ENCODE results near the gene DIP2C.

DNA sequence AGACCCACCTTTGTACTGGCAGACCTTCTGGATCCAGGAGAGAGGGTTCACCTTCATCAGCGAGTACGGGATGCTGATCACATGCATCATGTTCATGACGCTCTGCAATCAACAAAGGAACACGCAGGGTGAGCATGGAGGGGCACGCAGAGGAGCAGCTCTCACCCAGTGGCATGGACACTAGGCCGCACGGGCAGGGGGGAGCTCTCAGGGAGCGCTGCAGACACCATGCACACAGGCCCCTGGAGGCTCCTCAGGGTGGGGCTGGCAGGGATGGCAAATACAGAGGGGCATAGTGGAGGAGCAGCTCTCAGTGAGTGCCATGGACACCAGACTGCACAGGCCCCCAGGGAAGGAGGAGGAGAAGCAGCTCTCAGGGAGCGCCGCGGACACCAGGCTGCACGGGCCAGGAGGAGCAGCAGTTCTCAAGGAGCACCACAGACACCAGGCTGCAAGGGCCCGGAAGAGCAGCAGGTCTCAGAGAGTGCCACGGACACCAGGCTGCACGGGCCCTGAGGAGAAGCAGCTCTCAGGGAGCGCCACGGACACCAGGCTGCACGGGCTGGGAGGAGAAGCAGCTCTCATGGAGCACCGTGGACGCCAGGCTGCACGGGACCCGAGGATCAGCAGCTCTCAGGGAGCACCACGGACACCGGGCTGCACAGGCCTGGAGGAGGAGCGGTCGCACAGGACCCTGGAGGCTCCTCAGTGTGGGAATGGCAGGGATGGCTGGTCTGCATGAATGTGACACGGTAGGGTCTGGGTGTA lies 304.7 kb downstream of the DIP2C start:
- no peak for TF ChIP-seq POLR2AphosphoS5 (IDR thresholded peaks at IDR 0.05; ENCODE audit: low read depth, low read length)
- TF ChIP-seq POLR2A (IDR thresholded peaks at IDR 0.05; ENCODE audit: low read depth, low read length), result no peak
- no peak for TF ChIP-seq TAF1 (IDR thresholded peaks at IDR 0.05; ENCODE audit: borderline replicate concordance, low read depth, low read length)

Measured in GM12892 (cell line).